Measurements from ENCODE around the gene CCDC88C.

Gene CCDC88C

GRCh38 chr14:91280129-91280528 lies 137.5 kb downstream of the CCDC88C start:
- Histone ChIP-seq H3K4me3 (IDR thresholded peaks at IDR 0.05; ENCODE audit: insufficient read depth, low read depth, low read length) (no peak overlapping the region), H3K27me3 (ENCODE audit: insufficient read depth, low read depth) (no peaks in the 10 kb centered on the region), H2AFZ (ENCODE audit: low read depth) (no peak overlapping the region), H3K36me3 (ENCODE audit: insufficient read depth) (0 out of 2 replicates have a peak, but pooled peaks cover 1% of the 10 kb centered on the region), H3K9ac (no peak overlapping the region), H3K79me2 (ENCODE audit: insufficient read depth, low read depth) (no peaks in the 10 kb centered on the region), H3K27ac (no peak overlapping the region), H4K20me1 (ENCODE audit: insufficient read depth) (no peaks in the 10 kb centered on the region), H3K4me2 (no peak overlapping the region), H3K4me1 (ENCODE audit: low read depth, poor library complexity, severe bottlenecking) (peaks cover 8% of the 10 kb centered on the region)
- no peak for TF ChIP-seq CTCF (conservative IDR thresholded peaks at IDR 0.05; ENCODE audit: low read depth, low read length)

DNA sequence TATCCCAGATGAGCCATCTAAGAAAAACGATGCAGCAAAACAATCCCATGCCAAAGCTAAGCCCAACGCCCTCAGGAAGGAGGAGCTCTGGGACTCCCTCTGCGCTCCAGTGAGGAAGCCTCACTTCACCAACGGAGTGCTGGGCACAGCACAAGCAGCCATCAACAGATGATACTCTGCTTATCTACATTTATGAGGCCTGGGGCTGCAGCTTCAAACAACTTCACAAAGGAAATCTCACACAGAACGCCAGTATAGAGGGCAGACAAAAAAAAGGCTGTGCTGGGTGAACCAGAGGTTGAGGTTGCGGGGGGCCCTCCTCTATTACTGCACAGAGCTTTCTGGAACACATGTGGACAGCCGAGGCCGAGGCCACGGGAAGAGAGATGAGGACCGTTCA lies 138.3 kb downstream of the CCDC88C start:
- Histone ChIP-seq H2AFZ (ENCODE audit: low read depth) (no peak overlapping the region), H3K4me2 (no peak overlapping the region), H3K4me1 (ENCODE audit: low read depth, poor library complexity, severe bottlenecking) (peaks cover 8% of the 10 kb centered on the region), H4K20me1 (ENCODE audit: insufficient read depth) (no peaks in the 10 kb centered on the region), H3K4me3 (IDR thresholded peaks at IDR 0.05; ENCODE audit: insufficient read depth, low read depth, low read length) (no peak overlapping the region), H3K27ac (no peak overlapping the region), H3K27me3 (ENCODE audit: insufficient read depth, low read depth) (no peaks in the 10 kb centered on the region), H3K79me2 (ENCODE audit: insufficient read depth, low read depth) (no peaks in the 10 kb centered on the region), H3K36me3 (ENCODE audit: insufficient read depth) (no peaks in the 10 kb centered on the region), H3K9ac (no peak overlapping the region)
- no peak for TF ChIP-seq CTCF (conservative IDR thresholded peaks at IDR 0.05; ENCODE audit: low read depth, low read length)

GRCh38 chr14:91278383-91278715 lies 139.3 kb downstream of the CCDC88C start:
- Histone ChIP-seq H3K27ac (no peak overlapping the region), H3K4me1 (ENCODE audit: low read depth, poor library complexity, severe bottlenecking) (peaks cover 8% of the 10 kb centered on the region), H3K79me2 (ENCODE audit: insufficient read depth, low read depth) (no peaks in the 10 kb centered on the region), H3K4me2 (no peak overlapping the region), H4K20me1 (ENCODE audit: insufficient read depth) (no peaks in the 10 kb centered on the region), H3K4me3 (IDR thresholded peaks at IDR 0.05; ENCODE audit: insufficient read depth, low read depth, low read length) (no peak overlapping the region), H2AFZ (ENCODE audit: low read depth) (no peak overlapping the region), H3K36me3 (ENCODE audit: insufficient read depth) (no peaks in the 10 kb centered on the region), H3K9ac (no peak overlapping the region), H3K27me3 (ENCODE audit: insufficient read depth, low read depth) (no peaks in the 10 kb centered on the region)
- no peak for TF ChIP-seq CTCF (conservative IDR thresholded peaks at IDR 0.05; ENCODE audit: low read depth, low read length)

DNA sequence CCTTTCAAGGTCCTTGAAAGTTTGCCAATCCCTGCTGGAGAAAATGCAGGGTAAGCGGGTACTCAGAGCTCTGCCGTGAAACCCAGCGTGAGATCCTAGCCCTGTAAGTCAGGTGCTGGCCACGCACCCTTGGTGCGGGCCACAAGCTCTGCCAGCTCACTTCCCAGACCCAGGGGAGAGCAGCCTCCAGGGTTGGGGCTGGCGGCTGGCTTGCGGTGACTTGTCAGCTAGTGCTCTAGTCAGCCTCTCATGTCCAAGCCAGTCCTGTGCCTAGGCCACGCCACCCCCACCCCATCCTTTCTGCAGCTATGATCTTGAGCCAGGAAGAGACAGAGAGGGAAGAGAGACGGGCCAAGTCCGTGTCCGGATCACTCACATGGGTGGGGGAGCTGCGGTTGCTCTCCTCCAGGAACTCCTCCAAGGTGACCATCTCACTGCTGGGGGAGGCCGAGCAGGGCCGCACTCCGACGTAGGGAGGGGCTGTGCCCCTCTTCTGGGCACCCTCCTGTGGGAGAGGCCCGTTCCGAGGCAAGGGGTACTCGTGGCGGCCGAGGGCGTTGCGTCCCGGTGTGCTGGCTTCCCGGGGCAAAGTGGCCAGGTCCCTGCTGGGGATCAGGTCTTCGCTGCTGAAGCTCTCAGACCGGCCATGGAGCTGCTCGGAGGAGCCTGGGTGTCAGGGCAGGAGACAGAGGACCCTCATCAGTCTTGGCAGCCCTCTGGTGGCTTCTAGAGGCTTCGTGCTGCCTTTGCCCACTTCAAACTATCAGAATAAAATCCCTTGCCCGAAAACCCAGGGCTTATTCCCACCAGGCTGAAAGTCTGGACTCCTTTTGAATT lies 139.9 kb downstream of the CCDC88C start:
- Histone ChIP-seq H4K20me1 (ENCODE audit: insufficient read depth) (no peaks in the 10 kb centered on the region), H3K36me3 (ENCODE audit: insufficient read depth) (no peaks in the 10 kb centered on the region), H3K4me3 (IDR thresholded peaks at IDR 0.05; ENCODE audit: insufficient read depth, low read depth, low read length) (no peak overlapping the region), H3K4me1 (ENCODE audit: low read depth, poor library complexity, severe bottlenecking) (peaks cover 8% of the 10 kb centered on the region), H2AFZ (ENCODE audit: low read depth) (no peak overlapping the region), H3K27ac (no peak overlapping the region), H3K79me2 (ENCODE audit: insufficient read depth, low read depth) (no peaks in the 10 kb centered on the region), H3K9ac (no peak overlapping the region), H3K27me3 (ENCODE audit: insufficient read depth, low read depth) (no peaks in the 10 kb centered on the region), H3K4me2 (no peak overlapping the region)
- no peak for TF ChIP-seq CTCF (conservative IDR thresholded peaks at IDR 0.05; ENCODE audit: low read depth, low read length)

Measured in KMS-11 (cell line).